Measurements from ENCODE around the gene SELENOP.
"Not testable (repeated sequence)": the region's sequence is repeated elsewhere in the genome, so short reads cannot be mapped to it uniquely, and the experiment has no call there.

The SELENOP gene

GRCh38 chr5:42825422-42826148 lies 13.9 kb upstream of the SELENOP start:
- FAIRE-seq, result no peak

- FAIRE-seq, result no peak
Measured at GRCh38 chr5:42824347-42824976, 12.8 kb upstream of the SELENOP start.

GRCh38 chr5:42822548-42822947 lies 10.9 kb upstream of the SELENOP start:
- no peak for FAIRE-seq

DNA sequence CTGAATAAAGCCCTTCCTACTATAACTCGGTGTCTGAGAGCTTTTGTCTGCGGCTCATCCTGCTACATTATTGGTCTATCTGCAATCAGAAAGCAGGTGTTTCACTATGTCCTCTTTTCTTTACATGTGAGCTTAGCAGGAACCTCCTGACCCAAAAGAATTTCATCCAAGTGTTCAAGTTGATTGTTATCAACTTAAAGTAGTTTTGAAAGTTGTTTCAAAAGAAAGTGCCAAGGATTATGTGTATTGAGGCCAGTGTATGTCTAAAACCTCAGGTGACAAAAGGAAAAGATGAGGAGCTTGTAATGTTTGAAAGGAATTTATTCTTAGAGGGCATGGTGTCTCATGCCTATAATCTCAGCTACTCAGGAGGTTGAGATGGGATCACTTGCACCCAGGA lies 8.1 kb upstream of the SELENOP start:
- FAIRE-seq, result no peak

GRCh38 chr5:42816546-42816945 lies 4.9 kb upstream of the SELENOP start:
- FAIRE-seq, result not testable (repeated sequence)

- no peak for FAIRE-seq
Measured at GRCh38 chr5:42813533-42813932, 1.8 kb upstream of the SELENOP start.

DNA sequence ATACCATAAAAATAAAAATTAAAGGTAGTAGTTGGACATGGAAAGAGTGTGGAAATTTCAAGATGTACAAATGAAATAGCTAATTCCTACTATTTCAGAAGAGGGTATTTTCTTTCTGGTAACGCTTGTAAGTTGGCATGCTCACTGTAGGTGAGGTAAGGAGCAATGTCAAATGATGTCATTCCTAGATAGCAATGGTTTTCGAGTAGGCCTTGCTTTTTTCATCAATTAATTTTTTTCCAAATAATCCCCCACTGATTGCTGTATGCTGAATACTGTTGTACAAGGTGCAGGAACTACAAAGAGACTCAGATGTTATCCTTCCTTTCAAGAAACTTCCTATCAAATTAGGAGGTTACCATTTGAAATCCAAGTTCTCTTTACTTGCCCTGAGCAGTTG lies 928 bp upstream of the SELENOP start:
- no peak for FAIRE-seq

DNA sequence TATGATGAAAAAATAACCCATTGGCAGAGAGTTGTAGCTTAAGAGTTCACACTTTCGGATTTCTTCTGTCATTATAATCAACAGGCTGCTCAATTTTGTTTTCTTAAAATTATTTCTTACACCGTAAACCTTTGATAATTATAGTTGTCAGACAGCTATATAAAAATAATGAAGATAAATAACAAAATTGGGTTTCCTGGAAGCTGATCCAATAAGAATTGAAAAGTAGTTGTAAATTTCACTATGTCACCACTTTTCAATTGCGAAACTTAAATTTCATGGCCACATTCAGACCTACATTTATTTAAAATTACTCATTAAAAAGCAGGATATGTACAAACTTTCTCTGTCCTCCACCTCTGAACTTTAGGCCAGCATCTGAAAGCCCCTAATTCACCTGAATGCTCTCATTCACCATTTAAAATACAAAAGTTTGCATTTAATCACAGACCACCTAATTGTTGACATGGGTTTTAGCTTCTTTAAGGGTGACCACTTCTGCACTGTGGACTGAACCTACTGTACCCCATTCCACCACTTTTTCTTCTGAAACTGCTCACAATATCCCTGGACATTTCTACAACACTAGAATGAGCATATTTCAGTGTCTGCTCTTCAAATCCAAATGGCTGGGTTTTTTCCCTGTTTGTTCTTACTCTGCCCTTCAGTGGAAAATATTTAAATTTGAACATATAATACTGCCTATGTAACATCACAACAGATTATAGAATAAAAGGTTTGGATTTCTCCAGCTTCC lies 680 bp downstream of the SELENOP start:
- FAIRE-seq, result no peak

DNA sequence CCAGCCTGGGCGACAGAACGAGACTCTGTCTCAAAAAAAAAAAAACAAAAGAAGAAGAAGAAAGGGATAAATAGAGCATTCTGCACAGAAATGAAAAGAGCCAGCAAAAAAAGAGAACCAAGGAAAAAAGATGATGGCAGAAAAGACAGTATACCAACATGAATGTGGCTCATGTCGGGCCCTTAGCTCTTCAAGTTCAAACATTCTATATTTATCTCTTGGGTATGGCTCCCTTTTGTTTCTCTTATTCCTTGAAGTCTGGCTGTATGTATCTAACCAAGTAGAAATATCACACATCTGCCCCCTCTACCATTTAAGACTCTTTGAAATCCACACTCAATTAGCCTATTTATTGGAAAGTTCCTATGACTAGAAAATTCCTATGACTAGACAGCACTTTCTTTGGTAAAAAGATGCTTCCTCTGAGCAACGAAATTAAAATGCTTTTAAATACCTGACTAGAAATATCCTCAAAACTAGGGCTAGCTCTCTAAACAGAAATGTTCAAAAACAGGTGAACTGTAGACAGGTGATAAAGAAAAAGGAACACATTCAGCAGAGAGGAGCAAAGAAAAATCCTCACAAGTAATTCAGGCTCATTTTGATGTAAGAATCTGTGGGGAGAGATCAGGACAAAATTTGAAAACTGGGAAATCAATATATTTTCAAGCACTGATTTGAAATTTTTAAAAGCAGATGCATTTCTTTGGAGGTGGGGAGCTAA lies 2.6 kb downstream of the SELENOP start:
- FAIRE-seq, result no peak

DNA sequence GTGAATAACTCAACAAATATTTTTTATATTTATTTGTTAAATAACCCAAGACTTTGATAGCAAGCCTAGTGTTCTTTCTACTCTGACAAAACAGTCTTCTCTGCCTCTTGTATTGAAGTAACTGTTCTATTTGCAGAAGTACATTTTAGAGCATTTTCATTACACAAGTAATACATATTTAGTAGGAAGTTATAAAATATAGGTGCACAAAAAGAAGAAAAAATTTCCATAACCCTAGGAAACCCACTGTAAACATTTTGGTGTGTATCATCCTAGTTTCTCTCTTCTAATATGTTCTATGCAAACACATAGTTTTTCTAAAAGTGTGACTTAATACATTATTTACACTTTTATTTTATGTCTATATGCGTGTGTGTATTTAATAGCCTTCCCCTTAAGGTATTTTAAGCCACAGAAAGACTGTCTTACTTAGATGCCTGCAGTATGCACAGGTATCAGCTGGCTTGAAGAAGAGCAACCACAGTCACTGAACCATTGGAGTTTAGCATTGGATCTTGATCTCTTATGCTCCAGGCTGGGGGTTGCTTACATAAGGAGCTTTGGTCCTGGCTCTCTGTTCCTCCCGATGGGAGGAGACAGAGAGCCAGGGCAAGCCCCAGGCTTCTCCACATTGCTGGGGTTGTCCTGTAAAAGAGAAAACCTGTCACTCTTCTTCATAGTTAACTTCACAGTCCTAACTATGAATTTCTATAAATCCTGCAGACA lies 3.8 kb downstream of the SELENOP start:
- FAIRE-seq, result no peak

- FAIRE-seq, result no peak
Measured at GRCh38 chr5:42806701-42807262, 4.9 kb downstream of the SELENOP start.

DNA sequence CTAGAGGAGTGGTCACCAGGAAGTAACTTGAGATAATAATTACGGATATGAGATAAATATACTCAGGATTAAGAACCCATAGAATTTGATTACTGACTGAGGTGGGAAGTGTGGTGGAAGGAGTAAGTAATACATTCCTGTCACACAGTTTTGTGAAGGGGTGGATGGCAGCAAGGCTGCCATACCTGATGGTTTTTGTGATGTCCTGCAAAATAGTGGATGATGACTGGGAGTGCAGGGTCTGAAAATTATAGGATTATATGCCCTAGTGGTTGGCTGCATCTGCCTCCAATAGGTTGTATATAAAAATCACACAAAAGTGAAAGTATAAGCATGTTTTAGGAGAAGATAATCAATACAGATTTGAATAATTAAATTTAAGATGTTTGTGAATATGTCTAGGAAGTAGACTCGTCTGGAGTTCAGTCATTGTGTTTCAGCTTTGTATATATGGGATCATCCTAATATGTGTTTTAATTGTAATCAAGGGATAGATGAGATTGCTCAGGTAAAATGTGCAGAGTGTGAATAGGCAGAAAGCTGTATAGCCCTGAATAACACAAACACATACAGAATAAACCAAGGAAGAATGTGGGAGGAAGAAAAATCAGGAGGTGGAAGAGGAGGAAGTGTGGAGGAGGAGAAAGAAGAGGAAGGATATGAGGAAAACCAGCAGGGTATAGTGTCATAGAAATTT lies 5.5 kb downstream of the SELENOP start:
- FAIRE-seq, result no peak

- no peak for FAIRE-seq
Measured at GRCh38 chr5:42804717-42805339, 6.9 kb downstream of the SELENOP start.

DNA sequence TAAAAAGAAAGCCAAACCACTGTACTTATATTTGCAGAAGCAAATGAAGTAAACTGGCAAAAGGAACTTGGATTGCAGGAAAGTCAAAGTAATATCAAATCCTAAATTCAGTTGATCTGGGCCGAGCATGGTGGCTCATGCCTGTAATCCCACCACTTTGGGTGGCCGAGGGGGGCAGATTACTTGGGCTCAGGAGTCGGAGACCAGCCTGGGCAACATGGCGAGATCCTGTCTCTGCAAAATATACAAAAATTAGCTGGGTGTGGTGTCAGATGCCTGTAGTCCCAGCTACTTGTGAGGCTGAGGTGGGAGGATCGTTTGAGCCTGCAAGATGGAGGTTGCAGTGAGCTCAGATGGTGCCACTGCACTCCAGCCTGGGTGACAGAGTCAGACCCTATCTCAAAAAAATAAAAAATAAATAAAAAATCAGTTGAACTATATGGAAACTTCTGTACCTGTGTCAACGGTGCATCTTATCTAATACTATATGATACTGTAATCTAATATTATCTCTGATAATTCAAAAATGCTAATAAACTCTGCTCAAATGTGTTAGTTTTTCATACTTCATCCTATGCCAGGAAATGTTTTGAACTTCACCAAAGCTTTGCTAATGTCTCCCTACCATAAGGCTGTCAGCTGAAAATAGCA lies 10.1 kb downstream of the SELENOP start:
- FAIRE-seq, result no peak

GRCh38 chr5:42800748-42801330 lies 10.9 kb downstream of the SELENOP start:
- no peak for FAIRE-seq

DNA sequence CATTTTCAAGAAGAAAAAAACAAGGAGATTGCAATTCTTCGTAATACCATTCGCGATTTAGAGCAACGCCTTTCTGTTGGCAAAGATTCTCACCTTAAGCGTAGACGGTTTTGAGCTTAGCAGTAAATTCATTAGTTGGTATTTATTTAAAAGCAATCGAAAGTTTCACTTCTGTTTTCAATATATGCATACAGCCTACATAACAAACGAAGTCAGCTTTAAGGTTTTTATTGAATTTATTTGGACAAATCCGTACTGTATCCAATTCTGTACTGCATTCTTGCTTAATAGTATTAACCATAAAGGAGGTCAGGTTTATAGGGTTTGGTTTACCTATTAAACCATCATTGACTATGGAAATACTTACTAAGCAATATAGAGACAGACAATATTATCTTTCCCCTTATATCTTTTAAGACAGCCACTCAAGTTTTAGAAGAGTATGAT lies 12.0 kb downstream of the SELENOP start:
- no peak for FAIRE-seq

DNA sequence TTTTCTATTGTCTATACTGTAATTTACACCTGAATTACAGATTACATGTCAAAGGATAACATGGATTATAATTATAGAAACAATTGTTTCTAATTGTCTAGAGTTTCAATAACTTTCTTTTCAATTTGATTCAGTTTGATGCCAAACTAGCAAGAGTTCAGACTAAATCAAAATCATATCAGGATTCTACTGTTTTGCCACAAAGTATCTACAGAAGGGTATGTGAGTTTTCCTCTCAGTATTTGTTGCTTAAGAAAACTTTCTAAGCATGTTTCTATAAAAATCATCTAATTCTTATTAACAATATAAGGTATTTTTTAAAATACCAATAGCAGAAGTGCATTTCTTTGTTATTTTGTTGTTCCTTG lies 12.5 kb downstream of the SELENOP start:
- FAIRE-seq, result no peak

DNA sequence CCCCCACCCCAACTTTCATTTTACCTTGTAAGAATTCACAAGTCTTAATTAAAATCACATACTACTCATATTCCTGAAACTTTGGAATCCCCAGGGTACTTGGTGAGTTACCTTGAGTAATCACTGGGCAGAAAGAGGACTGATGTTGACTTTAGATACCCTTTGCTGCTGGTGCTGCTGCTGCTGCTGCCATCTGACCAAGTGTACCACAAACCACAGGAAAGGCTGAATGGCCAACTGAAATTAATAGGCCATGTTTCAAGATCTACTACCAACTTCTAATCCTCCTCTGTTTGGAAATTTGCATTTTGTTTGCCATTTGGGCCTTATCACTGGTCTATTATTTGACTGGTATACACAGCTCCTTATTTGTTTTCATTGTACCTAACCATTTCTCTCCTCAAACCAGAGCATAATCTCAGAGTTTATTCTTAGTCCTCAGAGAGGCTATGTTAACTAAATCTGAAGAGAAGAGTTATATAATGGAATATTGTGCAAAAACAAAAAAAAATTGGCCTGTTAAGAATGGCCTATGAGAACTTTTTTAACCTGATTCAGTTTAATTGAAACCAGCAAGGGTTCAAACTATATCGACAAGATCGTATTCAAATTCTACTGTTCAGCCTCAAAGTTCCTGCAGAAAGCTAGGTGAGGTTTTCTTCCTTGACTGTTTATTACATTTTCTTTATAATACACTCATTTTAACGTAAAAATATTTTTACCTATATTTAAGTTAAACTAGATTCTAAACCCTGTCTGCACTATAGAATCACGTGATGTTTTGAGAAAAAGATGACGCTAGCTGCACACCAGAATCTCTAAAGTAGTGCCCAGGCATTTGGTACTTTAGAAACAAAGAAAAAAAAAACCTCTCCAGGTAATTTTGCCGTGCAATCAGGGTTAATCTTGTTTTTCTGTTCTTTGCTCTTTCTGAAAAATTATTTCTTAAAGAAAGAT lies 13.1 kb downstream of the SELENOP start:
- FAIRE-seq, result no peak

DNA sequence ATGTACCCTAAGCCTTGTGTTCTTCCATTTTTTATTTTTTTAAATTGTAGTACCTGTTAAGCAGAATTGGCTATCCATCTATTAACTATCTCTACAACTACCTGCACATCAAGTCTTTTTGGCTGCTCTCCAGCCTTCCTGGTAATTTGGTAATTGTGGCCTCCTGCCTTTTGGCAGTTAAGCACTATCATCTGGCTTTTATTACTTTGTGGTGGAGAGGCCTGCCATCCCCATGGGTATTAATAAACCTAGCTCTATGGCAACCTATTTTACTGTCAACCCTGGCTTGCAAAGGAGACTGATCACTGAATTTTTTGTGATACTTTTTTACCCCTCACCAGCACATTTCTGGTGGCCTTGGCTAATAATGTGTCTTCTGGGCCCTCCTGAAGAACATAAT lies 20.5 kb downstream of the SELENOP start:
- no peak for FAIRE-seq

Data from TTC549 (cell line).